NCI-H446 treated with DMSO at 0.1 percent for 48 hours (cell line): ENCODE results near the gene OR4X2.
"Not testable (repeated sequence)": the region's sequence is repeated elsewhere in the genome, so short reads cannot be mapped to it uniquely, and the experiment has no call there.

Experiments used
- DNase-seq: peaks from one replicate; lab custom pipeline; 2025; lab: John Stamatoyannopoulos, UW

OR4X2 gene, protein sequence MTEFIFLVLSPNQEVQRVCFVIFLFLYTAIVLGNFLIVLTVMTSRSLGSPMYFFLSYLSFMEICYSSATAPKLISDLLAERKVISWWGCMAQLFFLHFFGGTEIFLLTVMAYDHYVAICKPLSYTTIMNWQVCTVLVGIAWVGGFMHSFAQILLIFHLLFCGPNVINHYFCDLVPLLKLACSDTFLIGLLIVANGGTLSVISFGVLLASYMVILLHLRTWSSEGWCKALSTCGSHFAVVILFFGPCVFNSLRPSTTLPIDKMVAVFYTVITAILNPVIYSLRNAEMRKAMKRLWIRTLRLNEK

DNA sequence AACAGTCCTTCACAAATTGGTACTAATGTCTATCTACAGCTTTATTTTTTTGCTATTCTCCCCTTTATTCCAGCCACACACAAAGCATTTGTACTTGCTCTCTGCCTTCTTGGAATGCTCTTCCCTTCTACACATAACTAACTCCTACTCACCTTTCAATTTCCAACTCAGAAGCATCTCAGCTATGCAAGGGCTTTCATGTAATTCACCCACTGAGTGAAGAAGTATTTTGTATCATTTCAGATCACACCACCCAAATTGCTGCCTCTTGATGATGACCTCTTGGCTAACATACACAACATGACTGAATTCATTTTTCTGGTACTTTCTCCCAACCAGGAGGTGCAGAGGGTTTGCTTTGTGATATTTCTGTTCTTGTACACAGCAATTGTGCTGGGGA, at the start of gene OR4X2:
Gene OR4X2 (plus strand): TSS at position 301 of the 400 bp plus-strand sequence. CDS start 0 bp downstream, at position 301.
- DNase-seq, result no peak

DNA sequence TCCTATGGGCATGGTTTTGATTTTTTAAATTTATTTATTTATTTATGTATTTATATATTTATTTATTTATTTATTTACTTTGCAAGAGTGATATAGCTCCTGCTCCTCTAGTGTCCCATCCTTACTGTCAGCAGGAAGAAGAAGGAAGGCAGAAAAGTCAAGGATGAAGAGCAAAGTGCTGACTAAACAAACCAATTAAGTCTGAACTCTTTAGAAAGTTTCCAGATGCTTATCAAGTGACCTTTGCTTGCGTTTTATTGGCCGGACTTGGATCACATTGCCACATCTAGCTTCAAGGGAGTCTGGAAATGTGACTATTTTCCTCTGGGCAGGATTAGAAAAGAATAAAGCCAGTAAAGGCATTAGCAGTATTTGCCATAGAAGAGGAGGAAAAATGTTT, 37.0 kb upstream of the OR4X2 start:
- no peak for DNase-seq

DNA sequence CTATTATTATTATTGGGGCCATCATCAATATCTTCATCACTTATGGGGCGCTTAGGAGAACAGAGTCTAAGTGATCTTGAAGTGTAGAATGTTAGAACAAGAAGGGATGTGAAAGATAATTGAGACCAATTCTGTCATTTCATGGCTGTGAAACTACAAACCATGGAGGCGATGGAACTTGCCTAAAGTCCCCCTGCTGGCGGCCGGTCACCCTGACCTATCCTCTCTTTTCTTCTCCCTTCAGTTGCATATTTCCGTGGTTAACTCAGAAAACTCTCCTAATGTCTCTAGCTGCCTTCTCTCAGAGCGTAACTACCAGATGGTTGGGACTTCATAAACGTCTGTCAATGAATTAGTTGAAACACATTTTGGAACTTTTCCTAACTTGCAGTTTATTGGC, 34.9 kb upstream of the OR4X2 start:
- DNase-seq, result no peak

DNA sequence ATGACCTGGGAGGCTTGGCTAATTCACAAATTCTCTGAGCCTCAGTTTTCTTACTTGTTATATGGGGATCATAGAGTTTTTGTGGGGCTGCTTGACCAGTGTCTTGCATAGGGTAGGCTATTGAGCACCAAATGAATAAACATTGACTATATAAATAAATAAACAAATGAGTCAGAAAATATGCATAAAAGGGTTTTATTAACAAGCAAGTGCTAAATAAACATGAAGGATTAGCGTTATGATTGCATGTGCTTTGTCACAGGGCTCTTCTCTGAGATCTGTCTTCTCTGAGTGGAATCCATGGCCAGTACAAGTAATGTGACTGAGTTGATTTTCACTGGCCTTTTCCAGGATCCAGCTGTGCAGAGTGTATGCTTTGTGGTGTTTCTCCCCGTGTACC, 28.4 kb upstream of the OR4X2 start, which contains the start of gene OR4B1:
Gene OR4B1 (plus strand): TSS at position 301 of the 400 bp plus-strand sequence. CDS start 0 bp downstream, at position 301.
- no peak for DNase-seq

DNA sequence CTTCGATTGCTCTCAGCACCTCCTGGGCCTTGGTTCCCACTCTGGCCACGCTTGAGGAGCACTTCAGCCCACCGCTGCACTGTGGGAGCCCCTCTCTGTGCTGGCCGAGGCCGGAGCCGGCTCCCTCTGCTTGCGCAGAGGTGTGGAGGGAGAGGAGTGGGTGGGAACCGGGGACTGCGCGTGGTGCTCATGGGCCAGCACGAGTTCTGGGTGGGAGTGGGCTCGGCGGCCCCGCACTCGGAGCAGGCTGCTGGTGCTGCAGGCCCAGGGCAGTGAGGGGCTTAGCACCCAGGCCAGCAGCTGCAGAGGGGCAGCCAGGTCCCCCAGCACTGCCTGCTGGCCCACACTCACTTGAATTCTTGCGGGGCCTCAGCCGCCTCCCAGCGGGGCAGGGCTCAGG, 16.1 kb upstream of the OR4X2 start:
- DNase-seq, result no peak

DNA sequence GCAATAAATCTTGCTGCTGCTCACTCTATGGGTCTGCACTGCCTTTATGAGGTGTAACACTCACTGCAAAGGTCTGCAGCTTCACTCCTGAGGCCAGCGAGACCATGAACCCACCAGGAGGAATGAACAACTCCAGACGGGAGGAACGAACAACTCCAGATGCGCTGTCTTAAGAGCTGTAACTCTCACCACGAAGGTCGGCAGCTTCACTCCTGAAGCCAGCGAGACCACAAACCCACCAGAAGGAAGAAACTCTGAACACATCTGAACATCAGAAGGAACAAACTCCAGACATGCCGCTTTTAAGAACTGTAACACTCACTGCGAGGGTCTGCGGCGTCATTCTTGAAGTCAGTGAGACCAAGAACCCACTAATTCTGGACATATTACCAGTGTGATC, 14.8 kb upstream of the OR4X2 start:
- DNase-seq, result not testable (repeated sequence)

DNA sequence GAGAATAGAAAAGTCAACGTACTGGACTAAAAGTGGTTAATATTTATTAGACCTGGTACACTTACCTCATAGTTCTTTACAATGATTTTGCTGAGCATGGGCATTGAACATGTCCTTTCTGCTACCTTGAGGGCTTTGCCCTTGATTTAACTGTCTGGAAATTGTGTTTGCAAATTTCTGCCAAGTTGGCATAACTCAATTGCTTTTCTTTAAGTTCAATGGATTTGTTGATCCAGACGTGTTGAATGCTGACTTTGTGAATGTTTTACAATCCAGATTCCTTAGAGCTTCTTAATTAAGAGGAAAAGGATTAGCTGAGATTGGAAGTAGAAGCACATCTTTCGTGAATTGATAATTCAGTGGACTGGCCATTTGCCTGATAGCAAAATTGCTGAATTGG, 7.2 kb upstream of the OR4X2 start:
- no peak for DNase-seq

DNA sequence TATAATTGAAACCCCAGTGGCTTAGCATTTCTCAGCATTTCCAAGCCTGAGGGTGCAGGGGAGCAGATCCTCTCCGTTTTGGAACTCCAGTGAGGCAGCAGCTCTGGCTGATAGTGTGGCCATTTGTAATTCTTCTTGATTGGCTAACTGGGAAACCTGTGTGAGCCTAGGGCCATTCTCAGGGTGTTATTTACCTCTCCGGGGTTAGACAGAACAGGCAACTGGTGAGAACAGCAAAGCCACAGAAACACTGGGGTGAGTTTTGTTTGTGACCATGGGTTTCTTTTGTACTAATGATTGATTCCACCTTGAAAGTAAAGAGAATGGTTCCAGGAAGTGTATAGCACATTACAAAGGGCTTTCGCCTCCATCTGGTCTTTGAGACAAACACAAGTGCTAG, 2.4 kb upstream of the OR4X2 start:
- no peak for DNase-seq

DNA sequence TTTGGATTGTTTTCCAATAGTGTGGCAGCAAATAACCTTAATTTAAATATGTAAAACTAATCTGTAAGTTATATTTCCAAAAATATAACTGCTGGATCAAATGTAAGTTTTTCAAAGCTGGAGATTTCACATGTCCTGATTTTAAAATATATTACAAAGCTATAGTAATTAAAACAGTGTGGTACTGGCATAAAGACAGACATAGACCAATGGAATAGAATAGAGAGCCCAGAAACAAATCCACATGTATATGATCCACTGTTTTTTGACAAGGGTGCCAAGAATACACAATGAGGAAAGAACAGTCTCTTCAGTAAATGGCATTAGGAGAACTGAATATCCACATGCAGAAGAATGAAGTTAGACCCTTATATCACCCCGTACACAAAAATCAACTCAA, 4.0 kb downstream of the OR4X2 start:
- DNase-seq, result no peak

DNA sequence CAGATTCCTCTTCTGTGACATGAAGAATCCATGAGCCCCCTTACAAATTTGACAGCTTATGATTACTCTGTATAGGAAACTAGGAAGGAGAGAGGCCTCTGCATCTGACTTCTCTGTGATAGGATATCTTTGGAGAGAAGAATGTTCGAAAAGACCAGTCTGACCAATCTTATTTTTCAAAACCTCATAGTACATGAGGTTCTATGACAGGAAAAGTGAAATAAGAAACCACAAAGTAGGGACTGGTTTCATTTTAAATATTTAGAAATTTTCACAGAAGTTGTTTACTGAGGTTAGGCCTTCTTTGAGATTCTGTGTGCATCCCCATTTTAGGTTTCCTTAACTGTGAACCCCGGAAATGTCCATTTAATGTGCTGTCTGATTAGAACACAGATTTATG, 16.7 kb downstream of the OR4X2 start:
- no peak for DNase-seq

DNA sequence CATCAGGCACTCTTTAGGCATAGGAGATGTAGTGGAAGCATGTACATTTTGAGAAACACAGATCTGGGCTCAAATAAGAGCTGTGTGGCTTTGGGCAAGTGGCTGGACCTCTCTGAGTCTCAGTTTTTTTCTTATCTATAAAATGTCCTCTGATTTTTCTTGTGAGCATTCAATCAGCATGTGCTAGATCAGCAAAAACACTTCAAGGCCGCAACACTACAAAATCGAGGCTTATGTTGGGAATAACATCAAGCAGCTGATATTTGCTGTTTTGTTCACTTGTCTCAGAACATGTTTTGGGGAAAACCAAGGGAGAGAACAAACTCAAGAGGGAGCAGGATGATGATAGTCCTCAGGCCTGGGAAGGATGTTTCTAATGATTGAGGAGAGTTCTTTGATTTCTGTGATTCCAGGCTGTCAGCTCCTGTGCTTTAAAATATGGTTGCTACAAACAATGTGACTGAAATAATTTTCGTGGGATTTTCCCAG, 18.6 kb downstream of the OR4X2 start, which contains the start of gene OR4X1:
Gene OR4X1 (plus strand): TSS at position 439 of the 489 bp plus-strand sequence. CDS start 0 bp downstream, at position 439.
- no peak for DNase-seq

DNA sequence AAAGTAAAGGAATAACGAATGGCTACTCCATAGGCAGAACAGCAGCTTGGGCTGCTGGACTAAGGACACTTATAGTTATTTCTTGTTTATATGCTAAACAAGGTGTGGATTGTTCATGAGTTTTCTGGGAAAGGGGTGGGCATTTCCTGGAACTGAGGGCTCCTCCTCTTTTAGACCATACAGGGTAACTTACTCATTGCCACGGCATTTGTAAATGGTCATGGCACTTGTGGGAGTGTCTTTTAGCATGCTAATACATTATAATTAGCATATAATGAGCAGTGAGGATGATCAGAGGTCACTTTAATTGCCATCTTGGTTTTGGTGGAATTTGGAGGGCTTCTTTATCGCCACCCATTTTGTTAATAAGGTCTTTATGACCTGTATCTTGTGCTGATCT, 25.7 kb downstream of the OR4X2 start:
- DNase-seq, result no peak

DNA sequence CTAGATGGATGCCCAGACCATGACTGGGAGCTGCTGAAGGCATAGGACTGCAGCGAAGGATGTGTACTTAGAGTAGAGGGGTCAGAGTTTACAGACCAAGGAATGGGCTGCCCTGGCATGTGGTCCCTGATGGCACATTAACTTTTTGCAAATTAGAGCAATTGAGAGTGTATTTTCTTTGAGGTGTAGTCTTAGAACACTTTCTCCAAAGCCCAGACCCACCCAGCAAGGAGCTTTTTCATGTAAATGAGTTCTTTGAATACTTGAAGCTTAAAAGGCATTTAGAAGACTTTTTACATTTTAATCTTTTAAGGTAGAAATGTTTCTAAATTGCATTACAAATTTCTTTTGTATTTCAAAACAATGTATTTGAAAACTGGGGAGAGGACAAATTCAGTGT, 27.7 kb downstream of the OR4X2 start:
- DNase-seq, result no peak
